ENCODE data around the gene SLC44A5.

DNA sequence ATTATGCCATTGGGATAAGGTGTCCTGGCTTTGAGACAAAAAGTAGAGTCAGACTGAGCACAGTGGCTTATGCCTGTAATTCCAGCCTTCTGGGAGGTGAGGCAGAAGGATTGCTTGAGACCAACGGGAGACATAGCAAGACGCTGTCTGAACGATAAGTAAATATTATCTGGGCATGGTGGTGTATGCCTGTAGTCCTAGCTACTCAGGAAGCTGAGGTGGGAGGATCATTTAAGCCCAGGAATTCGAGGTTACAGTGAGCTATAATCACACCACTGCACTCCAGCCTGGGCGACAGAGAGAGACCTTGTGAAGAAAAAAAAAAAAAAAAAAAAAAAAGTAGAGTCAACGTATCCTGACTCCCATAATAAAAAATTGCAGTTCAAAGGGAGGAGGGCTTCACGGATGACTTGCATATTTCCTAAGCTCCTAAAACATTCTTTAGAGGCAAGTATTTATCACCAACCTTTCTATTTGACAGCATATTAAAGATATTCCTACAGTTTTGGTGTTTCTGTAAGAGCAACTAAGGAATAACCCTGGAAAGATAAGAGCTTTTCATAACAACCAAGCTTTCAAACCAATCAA lies 141.2 kb downstream of the SLC44A5 start:
- TF ChIP-seq, protein P1, sequence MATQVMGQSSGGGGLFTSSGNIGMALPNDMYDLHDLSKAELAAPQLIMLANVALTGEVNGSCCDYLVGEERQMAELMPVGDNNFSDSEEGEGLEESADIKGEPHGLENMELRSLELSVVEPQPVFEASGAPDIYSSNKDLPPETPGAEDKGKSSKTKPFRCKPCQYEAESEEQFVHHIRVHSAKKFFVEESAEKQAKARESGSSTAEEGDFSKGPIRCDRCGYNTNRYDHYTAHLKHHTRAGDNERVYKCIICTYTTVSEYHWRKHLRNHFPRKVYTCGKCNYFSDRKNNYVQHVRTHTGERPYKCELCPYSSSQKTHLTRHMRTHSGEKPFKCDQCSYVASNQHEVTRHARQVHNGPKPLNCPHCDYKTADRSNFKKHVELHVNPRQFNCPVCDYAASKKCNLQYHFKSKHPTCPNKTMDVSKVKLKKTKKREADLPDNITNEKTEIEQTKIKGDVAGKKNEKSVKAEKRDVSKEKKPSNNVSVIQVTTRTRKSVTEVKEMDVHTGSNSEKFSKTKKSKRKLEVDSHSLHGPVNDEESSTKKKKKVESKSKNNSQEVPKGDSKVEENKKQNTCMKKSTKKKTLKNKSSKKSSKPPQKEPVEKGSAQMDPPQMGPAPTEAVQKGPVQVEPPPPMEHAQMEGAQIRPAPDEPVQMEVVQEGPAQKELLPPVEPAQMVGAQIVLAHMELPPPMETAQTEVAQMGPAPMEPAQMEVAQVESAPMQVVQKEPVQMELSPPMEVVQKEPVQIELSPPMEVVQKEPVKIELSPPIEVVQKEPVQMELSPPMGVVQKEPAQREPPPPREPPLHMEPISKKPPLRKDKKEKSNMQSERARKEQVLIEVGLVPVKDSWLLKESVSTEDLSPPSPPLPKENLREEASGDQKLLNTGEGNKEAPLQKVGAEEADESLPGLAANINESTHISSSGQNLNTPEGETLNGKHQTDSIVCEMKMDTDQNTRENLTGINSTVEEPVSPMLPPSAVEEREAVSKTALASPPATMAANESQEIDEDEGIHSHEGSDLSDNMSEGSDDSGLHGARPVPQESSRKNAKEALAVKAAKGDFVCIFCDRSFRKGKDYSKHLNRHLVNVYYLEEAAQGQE (IDR thresholded peaks at IDR 0.05; ENCODE audit: low read depth), result no peak
- TF ChIP-seq EP300 (IDR thresholded peaks at IDR 0.05; ENCODE audit: borderline replicate concordance) (no peak), RAD21 (IDR thresholded peaks at IDR 0.05; ENCODE audit: low read depth) (no peak), CEBPB (IDR thresholded peaks at IDR 0.05) (no peak), YY1 (IDR thresholded peaks at IDR 0.05; ENCODE audit: low read depth) (no peak), TAF1 (IDR thresholded peaks at IDR 0.05; ENCODE audit: low read depth) (no peak), ZBTB7A (IDR thresholded peaks at IDR 0.05; ENCODE audit: low read depth) (no peak), CREB1 (IDR thresholded peaks at IDR 0.05; ENCODE audit: low read depth) (no peak), USF1 (IDR thresholded peaks at IDR 0.05) (no peak)
- TF ChIP-seq, protein P2, sequence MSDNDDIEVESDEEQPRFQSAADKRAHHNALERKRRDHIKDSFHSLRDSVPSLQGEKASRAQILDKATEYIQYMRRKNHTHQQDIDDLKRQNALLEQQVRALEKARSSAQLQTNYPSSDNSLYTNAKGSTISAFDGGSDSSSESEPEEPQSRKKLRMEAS (IDR thresholded peaks at IDR 0.05), result no peak

Measured in Ishikawa (cell line).